ENCODE measurements around the gene IFNAR1.
"Not testable (repeated sequence)": the region's sequence is repeated elsewhere in the genome, so short reads cannot be mapped to it uniquely, and the experiment has no call there.

The IFNAR1 gene

DNA sequence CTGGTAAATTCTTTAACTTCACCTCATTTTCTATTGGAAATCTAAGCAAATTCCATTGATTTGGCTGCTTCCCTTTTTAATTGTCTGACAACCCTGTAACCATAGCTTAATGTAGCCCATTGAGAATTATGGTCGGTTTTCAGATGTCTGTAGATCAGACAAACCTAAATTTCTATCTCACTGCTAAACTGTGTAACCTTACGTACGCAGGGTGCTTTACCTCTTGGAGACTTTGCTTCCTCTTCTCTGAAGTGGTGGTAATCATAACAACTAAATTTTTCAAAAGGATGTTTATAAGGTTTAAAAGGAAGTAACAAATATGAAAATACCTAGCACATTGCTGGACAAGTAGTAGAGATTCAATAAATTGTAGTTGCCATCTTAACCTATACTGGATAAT is 25.9 kb downstream of the IFNAR1 start:
- no peak for DNase-seq

DNA sequence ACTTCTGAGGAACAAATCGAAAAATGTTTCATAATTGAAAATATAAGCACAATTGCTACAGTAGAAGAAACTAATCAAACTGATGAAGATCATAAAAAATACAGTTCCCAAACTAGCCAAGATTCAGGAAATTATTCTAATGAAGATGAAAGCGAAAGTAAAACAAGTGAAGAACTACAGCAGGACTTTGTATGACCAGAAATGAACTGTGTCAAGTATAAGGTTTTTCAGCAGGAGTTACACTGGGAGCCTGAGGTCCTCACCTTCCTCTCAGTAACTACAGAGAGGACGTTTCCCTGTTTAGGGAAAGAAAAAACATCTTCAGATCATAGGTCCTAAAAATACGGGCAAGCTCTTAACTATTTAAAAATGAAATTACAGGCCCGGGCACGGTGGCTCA is 30.6 kb downstream of the IFNAR1 start:
- DNase-seq: no peak

DNA sequence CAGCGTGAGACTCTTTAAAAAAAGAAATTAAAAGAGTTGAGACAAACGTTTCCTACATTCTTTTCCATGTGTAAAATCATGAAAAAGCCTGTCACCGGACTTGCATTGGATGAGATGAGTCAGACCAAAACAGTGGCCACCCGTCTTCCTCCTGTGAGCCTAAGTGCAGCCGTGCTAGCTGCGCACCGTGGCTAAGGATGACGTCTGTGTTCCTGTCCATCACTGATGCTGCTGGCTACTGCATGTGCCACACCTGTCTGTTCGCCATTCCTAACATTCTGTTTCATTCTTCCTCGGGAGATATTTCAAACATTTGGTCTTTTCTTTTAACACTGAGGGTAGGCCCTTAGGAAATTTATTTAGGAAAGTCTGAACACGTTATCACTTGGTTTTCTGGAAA is 31.2 kb downstream of the IFNAR1 start:
- DNase-seq: no peak

GRCh38 chr21:33357177-33357576 is 32.4 kb downstream of the IFNAR1 start:
- no peak for DNase-seq

DNA sequence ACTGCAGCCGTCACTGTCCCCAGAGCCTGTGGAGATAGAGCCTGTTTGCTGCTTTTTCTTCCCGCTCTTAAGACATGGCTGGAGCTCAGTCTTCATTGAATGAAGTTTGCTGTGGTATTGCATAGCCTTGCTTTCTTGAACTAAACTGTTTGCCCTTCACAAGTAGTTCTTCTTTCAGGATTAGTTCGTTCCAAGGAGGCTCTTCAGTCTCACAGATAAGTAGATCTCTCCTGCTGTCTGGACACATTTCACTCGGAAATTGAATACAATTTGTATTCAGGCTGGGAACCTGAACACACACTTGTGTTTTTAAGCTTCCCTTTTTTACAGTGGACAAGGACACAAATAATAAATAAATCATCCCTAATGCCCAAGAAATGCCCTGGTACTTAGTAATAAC is 34.7 kb downstream of the IFNAR1 start:
- no peak for DNase-seq

GRCh38 chr21:33360281-33360680 is 35.5 kb downstream of the IFNAR1 start:
- DNase-seq: no peak

DNA sequence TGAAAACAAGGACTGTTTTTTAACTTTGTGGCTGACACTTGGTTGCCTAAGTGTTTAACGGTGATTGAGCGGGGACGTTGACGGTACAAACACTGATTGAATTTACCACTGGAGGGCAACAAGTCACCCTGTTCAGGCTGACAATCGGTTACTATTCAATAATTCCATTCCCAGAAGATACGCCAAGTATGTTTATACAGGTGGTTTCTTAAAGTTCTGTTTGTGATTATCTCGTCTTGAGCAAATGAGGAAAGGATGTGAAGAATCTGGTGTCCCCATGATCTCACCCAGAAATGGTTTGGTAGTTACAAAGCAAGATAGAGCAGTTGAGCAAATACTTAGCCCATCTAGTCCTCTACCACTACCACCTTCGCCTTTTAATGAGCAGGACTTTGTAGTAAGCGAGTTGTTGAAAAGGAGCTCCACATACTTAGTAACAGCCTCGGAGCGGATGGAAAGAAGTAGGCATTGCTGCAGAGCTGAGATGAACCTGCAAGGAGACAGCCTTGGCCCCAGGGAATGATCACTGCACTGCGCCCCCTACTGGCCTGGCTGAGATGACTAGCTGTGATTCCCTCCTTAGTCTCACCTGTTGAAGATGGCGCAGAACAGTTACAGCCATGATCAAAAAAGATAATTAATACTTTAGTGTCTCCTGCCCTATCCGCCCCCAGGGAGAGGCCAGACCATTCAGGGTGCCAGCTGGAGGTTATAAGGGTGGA is 36.3 kb downstream of the IFNAR1 start:
- DNase-seq: peak; percentile 87

GRCh38 chr21:33362044-33362555 is 37.3 kb downstream of the IFNAR1 start:
- DNase-seq: peak; percentile 92

GRCh38 chr21:33363911-33364609 is 39.3 kb downstream of the IFNAR1 start:
- not testable (repeated sequence) for DNase-seq

DNA sequence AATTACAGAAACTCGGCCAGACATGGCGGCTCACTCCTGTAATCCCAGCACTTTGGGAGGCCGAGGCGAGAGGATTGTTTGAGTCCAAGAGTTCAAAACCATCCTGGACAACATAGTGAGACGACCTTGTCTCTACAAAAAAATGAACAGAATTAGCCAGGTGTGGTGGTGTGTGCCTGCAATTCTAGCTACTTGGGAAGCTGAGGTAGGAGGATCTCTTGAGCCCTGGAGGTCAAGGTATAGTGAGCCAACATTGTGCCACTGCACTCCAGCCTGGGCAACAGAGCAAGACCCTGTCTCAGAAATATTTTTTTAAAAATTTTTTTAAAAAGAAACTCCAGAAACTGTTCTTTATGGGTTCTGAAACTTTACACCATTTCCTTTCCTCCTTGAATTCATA is 40.1 kb downstream of the IFNAR1 start:
- no peak for DNase-seq

DNA sequence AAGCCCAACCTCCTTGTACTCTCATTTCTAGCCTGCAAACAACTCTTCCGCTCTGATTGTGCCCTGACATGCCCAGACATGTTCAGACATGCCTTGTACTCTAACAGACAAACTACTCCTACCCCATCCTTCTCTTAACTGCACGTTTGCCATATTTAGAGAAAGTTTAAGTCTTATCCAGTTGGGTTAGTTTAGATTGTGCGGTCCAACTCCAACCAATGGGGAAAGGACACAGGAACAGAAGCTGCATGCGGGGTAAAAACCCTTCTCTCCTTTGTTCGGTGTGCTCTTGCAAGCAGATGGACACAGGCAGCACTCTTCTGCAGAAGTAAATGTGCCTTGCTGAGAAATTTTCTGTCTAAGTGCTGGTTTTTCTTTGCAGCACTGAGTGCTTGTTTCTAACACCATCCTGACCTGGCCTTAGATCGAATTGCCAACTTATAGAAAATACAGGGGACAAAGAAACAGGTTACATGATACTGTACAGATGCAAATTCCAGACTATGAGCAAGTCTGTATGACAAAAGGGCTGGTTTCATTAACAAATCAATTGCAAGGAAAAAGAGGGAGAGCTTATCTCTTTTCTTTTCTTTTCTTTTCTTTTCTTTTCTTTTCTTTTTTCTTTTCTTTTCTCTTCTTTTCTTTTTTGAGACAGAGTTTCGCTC is 42.7 kb downstream of the IFNAR1 start:
- no peak for DNase-seq

GRCh38 chr21:33368124-33368523 is 43.4 kb downstream of the IFNAR1 start:
- DNase-seq: no peak

GRCh38 chr21:33368576-33368975 is 43.8 kb downstream of the IFNAR1 start:
- no peak for DNase-seq

- no peak for DNase-seq
These were observed 44.8 kb downstream of the IFNAR1 start for GRCh38 chr21:33369586-33369985.

GRCh38 chr21:33370305-33370704 is 45.5 kb downstream of the IFNAR1 start:
- no peak for DNase-seq

GRCh38 chr21:33371366-33371765 is 46.6 kb downstream of the IFNAR1 start:
- no peak for DNase-seq

- no peak for DNase-seq
These were observed 47.8 kb downstream of the IFNAR1 start for GRCh38 chr21:33372582-33372981.

- no peak for DNase-seq
These were observed 48.7 kb downstream of the IFNAR1 start for GRCh38 chr21:33373451-33373850.

DNA sequence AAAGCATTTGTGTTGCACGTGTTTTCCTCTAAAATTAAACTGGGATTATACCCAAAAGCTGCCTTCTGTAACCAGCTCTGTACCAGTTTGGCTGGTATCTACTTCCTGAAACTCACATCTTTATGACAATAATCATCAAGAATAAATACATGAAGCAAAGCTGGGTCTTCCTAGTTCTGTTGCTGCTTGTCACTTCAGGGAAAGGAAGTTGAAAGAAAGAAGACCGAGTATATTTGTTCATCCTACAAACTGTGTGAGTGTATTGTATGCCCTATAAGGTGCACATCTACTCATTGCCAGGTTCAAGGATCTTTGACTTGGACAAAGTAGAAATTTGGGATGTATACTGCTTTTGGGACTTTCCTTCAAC is 49.3 kb downstream of the IFNAR1 start:
- DNase-seq: no peak

GRCh38 chr21:33374450-33375096 is 49.8 kb downstream of the IFNAR1 start:
- DNase-seq: no peak

- no peak for DNase-seq
These were observed 50.4 kb downstream of the IFNAR1 start for GRCh38 chr21:33375101-33375644.

DNA sequence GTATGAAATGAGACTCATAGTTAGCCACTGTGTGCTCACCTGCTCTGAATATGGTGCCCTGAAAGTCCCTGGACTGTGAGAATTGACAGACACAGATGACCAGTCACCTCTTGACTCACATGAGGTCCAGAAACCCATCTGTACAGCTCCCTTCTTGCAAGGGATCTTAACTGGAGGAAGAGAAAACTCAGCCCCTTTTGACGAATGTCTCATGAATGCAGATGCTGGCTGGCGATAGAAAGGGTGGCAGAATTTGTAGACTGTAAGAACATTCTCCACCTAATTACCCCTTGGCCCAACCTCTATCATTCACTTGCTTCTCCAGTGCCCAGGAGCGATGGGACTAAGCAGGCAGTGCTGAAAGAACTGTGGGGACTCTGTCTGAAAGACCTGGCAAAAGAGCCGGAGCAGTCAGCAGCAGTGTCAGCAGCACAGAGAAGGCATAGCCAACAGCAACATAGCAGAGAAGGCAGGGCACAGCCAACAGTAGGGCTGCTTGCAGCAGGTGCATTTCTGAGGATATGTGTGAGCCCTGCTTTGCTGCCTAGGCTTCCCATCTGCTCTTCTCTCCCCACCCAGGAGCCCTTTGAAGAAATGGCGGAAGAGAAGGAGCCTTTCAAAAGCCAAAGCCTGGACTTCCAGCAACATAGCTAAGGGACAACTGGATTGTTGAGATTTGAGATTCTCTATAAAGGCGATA is 52.6 kb downstream of the IFNAR1 start:
- DNase-seq: no peak

DNA sequence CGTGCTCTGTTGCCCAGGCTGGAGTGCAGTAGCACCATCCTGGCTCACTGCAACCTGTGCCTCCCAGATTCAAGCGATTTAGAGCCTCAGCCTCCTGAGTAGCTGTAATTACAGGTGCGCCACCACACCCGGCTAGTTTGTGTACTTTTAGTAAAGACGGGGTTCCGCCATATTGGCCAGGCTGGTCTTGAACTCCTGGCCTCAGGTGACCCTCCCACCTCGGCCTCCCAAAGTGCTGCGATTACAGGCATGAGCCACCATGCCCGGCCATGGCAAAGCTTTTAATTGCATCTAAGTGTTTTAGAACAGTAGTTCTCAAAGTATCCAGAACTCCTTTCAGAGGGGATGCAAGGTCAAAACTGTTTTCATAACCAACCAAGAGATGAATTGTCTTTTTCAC is 53.3 kb downstream of the IFNAR1 start:
- DNase-seq: no peak
